Testis (tissue), 2 donors: ENCODE measurements around the gene TST.

Experiments used
- CTCF ChIP-seq, 3 experiments: fragments of 450-650 bp in 2 of 3; fragments of 200-600 bp in 1 of 3; sonication (generic) in 1 of 3; IDR thresholded peaks; one replicate each; pipeline ENCODE4 v1.5.1; 2016 to 2019; ENCODE audit warnings: antibody characterized with exemption in 3 of 3, mild to moderate bottlenecking in 2 of 3, moderate library complexity in 1 of 3
- POLR2A ChIP-seq: fragments of 450-650 bp; IDR thresholded peaks from one replicate; pipeline ENCODE4 v1.6.1; 2017; ENCODE audit warnings: antibody characterized with exemption, mild to moderate bottlenecking, moderate library complexity

- no peak for TF ChIP-seq CTCF (IDR thresholded peaks at IDR 0.05)
- no peak for TF ChIP-seq POLR2A
Observed at GRCh38 chr22:36963302-36963701, 55.9 kb downstream of the TST start.
